ENCODE results near the gene MON2.
A peak's percentile ranks its signal among the peaks of the same experiment; 100 is the strongest.
"Not testable (repeated sequence)": the region's sequence is repeated elsewhere in the genome, so short reads cannot be mapped to it uniquely, and the experiment has no call there.

The MON2 gene

GRCh38 chr12:62471734-62472133 lies 5.1 kb downstream of the MON2 start:
- no peak for DNase-seq (ENCODE audit: low spot score)

DNA sequence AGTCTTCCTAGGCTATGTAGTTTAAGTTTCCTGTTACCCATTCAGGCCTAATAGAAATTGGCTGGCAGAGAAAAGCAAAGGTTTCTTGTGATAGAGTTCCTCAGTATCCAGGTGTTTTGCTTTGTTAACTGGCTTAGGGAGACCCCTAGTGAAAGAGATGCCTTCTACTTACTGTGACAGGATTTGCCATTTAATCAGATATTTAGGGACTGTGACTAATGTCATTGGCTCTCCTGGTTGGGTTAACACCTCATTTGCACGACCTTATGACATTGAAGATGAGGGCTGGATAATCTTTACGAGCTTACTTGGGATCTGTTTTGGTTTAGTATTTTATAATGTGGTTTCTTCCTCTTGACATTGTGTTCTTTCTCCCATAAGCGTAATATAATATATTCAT lies 5.8 kb downstream of the MON2 start:
- DNase-seq (ENCODE audit: low spot score), result no peak

- no peak for DNase-seq (ENCODE audit: low spot score)
Measured at GRCh38 chr12:62481843-62482540, 15.4 kb downstream of the MON2 start.

- DNase-seq (ENCODE audit: low spot score), result no peak
Measured at GRCh38 chr12:62482769-62483168, 16.1 kb downstream of the MON2 start.

DNA sequence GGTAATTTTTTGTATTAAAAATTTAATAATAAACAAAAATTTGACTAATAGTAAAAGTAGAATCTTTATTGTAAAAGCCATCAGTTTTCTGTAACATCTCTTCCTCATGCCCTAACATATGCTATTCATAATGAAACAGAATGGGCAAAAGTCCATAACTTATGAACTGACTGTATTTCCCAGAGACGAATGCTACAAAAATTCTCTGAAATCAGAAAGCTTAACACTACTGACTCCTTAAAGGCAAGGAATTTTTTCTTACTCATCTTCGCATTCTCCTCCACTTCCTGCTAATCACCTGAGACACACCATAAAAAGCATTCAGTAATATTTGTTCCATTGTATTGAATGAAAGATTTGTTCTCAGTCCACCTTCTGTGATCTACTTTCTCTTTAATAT lies 17.6 kb downstream of the MON2 start:
- DNase-seq (ENCODE audit: low spot score), result peak; percentile 15

GRCh38 chr12:62505786-62506185 lies 39.2 kb downstream of the MON2 start:
- no peak for DNase-seq (ENCODE audit: low spot score)

GRCh38 chr12:62512901-62513300 lies 46.3 kb downstream of the MON2 start:
- no peak for DNase-seq (ENCODE audit: low spot score)

GRCh38 chr12:62514080-62514479 lies 47.5 kb downstream of the MON2 start:
- not testable (repeated sequence) for DNase-seq (ENCODE audit: low spot score)

DNA sequence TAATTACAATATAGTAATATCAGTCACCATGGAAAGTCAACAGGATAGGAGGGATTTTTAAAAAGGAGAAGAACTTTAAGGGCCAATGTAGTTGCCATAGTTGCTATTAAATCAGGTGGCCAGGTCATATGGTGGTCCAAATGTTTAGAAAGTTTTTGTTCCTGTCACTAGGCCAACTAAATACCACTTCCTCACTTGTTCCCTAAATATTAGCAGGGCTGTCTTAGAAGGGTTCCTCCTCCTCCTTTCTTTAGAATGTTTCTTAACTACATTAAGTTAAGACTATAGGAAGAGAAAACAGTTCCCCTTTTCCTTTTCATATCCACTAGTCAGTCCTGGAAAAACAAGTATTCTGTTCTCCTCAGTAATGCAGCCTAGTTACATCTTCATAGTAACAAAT lies 50.3 kb downstream of the MON2 start:
- no peak for DNase-seq (ENCODE audit: low spot score)

DNA sequence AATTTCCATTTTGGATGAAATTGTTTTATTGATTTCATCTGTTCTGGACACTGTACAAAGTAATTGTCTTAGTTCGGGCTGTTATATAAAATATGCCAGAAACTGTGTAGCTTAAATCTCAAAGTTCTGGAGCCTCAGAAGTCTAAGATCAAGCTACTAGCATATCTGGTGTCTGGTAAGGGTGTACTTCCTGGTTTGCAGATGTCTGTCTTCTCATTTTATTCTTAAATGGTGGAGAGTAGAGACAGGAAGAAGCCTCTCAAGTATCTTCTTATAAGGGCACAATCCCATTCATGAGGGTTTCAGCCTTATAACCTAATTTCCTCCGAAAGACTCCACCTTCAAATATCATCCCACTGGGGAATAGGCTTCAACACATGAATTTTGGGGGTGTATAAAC lies 51.3 kb downstream of the MON2 start:
- no peak for DNase-seq (ENCODE audit: low spot score)

- no peak for DNase-seq (ENCODE audit: low spot score)
Measured at GRCh38 chr12:62519043-62519442, 52.4 kb downstream of the MON2 start.

GRCh38 chr12:62520361-62520760 lies 53.7 kb downstream of the MON2 start:
- no peak for DNase-seq (ENCODE audit: low spot score)

DNA sequence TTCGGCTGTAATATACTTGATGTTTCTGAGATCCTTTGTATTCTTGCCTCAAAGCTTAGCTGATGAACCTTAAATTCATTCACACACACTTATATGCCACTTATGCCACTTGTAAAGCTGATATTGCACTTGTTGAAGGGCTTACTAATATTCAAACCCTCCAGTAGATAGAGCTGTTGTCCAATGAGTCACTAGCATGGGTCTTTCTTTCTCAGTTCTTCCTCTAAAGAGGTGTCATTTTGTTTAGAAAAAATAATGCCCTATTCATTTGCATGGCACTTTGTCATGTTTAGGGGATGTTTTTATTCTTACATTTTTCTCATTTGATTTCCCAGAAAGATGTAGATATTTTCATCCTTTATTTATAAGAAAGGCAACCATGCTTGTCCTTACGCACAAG lies 56.4 kb downstream of the MON2 start:
- peak; percentile 41 for DNase-seq (ENCODE audit: low spot score)

DNA sequence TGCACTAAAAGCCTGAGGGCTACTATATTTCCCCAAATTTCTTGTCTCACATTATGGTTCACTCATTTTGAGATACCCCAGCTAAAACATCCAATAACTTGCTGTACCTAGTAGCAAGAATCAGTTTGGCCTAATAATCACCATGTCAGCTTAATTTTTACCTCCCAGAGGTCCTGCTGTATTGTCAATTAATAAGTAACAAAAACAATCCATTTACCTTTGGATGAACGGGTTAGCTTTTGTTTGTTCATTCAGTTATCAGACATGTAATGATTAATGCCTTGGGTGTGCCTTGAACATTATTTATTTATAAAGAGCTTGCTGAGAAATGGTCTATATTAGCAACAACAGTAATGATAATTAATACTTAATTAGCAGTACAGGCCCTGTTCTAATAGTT lies 57.0 kb downstream of the MON2 start:
- no peak for DNase-seq (ENCODE audit: low spot score)

DNA sequence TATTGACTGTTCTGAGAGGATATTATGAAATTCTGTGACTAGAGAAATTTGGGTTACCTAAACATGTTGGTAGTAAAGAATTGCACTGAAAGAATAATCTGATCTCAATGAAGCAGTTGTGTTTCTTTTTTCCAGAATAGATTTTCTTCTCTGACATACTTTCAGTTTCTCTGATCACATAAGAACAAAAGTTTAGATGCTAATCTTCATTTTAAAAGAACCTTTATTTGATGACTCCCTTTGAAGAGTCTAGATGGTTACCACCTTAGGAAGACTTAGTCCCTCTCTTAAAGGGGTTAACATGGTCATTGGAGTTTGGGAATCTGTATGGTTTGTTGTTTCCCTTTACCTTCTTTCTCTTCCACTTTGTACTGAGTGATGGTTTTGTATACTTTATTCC lies 58.6 kb downstream of the MON2 start:
- no peak for DNase-seq (ENCODE audit: low spot score)

GRCh38 chr12:62530596-62530995 lies 64.0 kb downstream of the MON2 start:
- DNase-seq (ENCODE audit: low spot score), result no peak

DNA sequence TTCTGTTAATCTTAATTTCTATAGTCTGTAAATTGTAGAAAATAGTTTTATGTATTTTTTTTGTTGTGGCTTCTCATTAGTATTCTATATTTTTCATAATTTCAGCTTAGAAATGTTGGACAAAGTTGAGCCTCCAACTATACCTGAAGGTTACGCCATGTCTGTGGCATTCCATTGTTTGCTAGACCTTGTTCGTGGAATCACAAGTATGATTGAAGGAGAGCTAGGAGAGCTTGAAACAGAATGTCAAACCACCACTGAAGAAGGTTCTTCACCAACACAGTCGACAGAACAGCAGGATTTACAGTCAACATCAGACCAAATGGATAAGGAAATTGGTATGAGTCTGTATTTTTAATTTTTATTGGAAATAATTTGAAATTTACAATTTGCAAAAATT lies 65.7 kb downstream of the MON2 start:
- DNase-seq (ENCODE audit: low spot score), result no peak

GRCh38 chr12:62533087-62533754 lies 66.6 kb downstream of the MON2 start:
- no peak for DNase-seq (ENCODE audit: low spot score)

- no peak for DNase-seq (ENCODE audit: low spot score)
Measured at GRCh38 chr12:62533755-62534107, 67.1 kb downstream of the MON2 start.

GRCh38 chr12:62536546-62536945 lies 69.9 kb downstream of the MON2 start:
- DNase-seq (ENCODE audit: low spot score), result no peak

GRCh38 chr12:62537551-62537950 lies 70.9 kb downstream of the MON2 start:
- DNase-seq (ENCODE audit: low spot score), result no peak

DNA sequence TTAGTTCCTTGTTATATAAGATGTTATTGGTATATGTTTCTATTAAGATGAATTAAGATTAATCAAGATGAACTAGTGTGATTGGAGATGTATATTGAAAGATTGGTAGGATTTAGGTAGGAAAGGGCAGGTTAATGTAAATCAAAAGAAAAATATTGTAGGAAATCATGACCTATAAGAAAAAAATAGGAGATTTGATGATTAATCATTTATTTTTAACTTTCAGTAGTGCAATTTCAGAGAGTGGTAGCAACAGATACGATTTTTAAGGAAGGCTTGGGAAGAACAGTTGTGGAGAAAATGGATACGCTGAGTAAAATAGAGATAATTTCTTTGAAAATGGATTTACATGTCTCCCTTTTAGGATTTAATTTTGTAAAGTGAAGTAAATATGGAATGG lies 73.7 kb downstream of the MON2 start:
- DNase-seq (ENCODE audit: low spot score), result no peak

DNA sequence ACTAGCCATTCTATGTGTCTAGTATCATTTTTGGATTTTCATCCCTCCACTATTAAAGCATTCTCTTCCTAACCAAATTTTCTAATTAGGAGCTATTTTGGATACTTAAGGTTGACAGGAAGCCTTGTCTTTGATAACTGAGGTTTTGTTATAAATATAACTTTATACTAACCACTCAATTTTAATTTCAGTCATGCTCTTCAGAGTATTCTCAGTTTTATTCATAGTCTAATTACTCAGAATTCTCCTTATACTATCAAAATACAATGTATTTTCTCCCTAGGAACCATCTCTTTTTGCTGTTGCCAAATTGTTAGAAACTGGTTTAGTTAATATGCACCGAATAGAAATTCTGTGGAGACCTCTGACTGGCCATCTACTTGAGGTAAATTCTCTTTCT lies 76.2 kb downstream of the MON2 start:
- no peak for DNase-seq (ENCODE audit: low spot score)

DNA sequence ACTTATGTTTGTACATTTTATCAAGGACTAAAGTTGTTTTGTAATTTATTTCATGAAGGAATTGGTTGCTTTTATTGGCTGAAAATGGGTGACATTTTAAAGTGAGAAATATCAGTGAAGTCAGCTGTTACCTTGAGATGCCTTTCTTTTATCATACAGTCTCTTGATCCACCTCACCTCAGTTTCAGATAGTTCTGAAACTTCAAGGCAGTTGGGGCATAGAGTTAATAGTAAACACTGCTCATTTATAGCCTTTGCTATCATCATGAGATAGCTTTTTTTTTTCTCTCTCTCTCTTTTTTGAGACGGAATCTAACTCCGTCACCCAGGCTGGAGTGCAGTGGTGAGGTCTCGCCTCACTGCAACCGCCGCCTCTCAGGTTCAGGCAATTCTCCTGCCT lies 76.7 kb downstream of the MON2 start:
- no peak for DNase-seq (ENCODE audit: low spot score)

Measured in activated CD4-positive, alpha-beta T cell treated with anti-CD3 and anti-CD28 coated beads, Interleukin-2, Interleukin-4, amounts not matched to agents 100 ng/mL and 50 ng/mL, durations not matched to agents 16 hours and 8 hours (primary cell).